NCI-H2029 treated with DMSO at 0.1 percent for 48 hours (cell line): ENCODE results near the gene PSMD3.

Experiments
- DNase-seq: peaks from one replicate; lab custom pipeline; 2025; lab: John Stamatoyannopoulos, UW

The PSMD3 gene

GRCh38 chr17:40022961-40023541 is 42.4 kb downstream of the PSMD3 start:
- peak; percentile 64 for DNase-seq

GRCh38 chr17:40023590-40024292 is 43.1 kb downstream of the PSMD3 start:
- DNase-seq: peak; percentile 78

GRCh38 chr17:40024901-40025300 is 44.3 kb downstream of the PSMD3 start:
- no peak for DNase-seq

GRCh38 chr17:40025559-40025958 is 45.0 kb downstream of the PSMD3 start:
- DNase-seq: no peak

GRCh38 chr17:40025991-40026815 is 45.6 kb downstream of the PSMD3 start:
- peak; percentile 68 for DNase-seq

- no peak for DNase-seq
Observed at GRCh38 chr17:40026816-40027613, 46.4 kb downstream of the PSMD3 start.

GRCh38 chr17:40027614-40028012 is 47.0 kb downstream of the PSMD3 start:
- no peak for DNase-seq

- no peak for DNase-seq
Observed at GRCh38 chr17:40028595-40028994, 48.0 kb downstream of the PSMD3 start.

- no peak for DNase-seq
Observed at GRCh38 chr17:40031706-40032105, 51.1 kb downstream of the PSMD3 start.

- DNase-seq: no peak
Observed at GRCh38 chr17:40032322-40033320, 52.0 kb downstream of the PSMD3 start.

GRCh38 chr17:40033339-40033738 is 52.7 kb downstream of the PSMD3 start:
- DNase-seq: no peak

- no peak for DNase-seq
Observed at GRCh38 chr17:40034426-40035161, 54.0 kb downstream of the PSMD3 start.

- DNase-seq: no peak
Observed at GRCh38 chr17:40035162-40035559, 54.6 kb downstream of the PSMD3 start.

GRCh38 chr17:40038882-40039513 is 58.4 kb downstream of the PSMD3 start:
- no peak for DNase-seq

GRCh38 chr17:40041196-40041595 is 60.6 kb downstream of the PSMD3 start:
- DNase-seq: no peak
